AG09309 (cell line): Measurements from ENCODE around the gene FAM168A.

Experiments used
- DNase-seq: peaks from one replicate; pipeline ENCODE4 v3.0.0-alpha.2; 2010; ENCODE audit warnings: low read depth
- H3K4me3 ChIP-seq: 2 replicates; pipeline ENCODE4 v1.5.1; 2011; ENCODE audit warnings: mild to moderate bottlenecking, low read depth, low read length, moderate library complexity; ENCODE audit not compliant: control insufficient read depth
- TF ChIP-seq, protein P1 (sequence below): IDR thresholded peaks from 2 replicates; pipeline ENCODE4 v1.5.1; 2011; ENCODE audit warnings: mild to moderate bottlenecking, low read depth, low read length, inconsistent platforms; ENCODE audit not compliant: insufficient read depth, control insufficient read depth; ENCODE audit errors: missing control alignments

Gene FAM168A

GRCh38 chr11:73396985-73397384 is 200.9 kb downstream of the FAM168A start:
- no peak overlapping the region for H3K4me3 ChIP-seq
- TF ChIP-seq, protein P1, sequence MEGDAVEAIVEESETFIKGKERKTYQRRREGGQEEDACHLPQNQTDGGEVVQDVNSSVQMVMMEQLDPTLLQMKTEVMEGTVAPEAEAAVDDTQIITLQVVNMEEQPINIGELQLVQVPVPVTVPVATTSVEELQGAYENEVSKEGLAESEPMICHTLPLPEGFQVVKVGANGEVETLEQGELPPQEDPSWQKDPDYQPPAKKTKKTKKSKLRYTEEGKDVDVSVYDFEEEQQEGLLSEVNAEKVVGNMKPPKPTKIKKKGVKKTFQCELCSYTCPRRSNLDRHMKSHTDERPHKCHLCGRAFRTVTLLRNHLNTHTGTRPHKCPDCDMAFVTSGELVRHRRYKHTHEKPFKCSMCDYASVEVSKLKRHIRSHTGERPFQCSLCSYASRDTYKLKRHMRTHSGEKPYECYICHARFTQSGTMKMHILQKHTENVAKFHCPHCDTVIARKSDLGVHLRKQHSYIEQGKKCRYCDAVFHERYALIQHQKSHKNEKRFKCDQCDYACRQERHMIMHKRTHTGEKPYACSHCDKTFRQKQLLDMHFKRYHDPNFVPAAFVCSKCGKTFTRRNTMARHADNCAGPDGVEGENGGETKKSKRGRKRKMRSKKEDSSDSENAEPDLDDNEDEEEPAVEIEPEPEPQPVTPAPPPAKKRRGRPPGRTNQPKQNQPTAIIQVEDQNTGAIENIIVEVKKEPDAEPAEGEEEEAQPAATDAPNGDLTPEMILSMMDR = no peak
- no peak for DNase-seq

DNA sequence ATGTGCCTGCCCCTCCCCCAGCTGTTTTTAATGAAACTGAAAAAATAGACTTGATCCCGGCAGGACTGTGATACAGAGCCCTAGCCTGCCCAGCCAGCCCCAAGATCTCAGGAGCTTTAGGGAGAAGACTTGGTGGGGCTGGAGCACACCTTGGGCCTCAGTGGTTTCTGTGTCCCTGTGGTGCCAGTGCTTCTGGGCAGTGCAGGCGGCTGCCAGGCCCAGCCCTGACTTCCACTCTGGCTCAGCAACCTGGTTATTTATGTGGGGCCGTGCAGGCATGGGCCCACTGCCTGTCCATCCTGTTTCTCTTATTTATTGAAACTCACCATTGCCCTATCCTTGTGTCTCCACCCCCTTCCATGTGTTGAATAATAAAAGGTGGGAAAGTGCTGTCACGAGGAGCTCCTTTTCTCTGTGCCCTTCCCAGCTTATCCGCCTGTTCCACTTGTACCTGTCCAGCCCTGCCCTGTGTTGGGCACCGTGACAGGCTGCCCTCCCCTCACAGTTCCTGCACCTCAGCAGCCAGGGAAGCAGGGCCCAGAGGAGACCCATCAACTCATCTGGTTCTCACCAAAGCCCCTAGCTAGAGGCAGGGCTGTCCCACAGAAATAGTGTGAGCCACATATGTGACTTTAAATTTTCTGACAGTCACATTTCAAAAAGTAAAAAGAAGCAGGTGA is 201.5 kb downstream of the FAM168A start:
- H3K4me3 ChIP-seq = no peak overlapping the region
- DNase-seq = no peak
- TF ChIP-seq, protein P1 = no peak

DNA sequence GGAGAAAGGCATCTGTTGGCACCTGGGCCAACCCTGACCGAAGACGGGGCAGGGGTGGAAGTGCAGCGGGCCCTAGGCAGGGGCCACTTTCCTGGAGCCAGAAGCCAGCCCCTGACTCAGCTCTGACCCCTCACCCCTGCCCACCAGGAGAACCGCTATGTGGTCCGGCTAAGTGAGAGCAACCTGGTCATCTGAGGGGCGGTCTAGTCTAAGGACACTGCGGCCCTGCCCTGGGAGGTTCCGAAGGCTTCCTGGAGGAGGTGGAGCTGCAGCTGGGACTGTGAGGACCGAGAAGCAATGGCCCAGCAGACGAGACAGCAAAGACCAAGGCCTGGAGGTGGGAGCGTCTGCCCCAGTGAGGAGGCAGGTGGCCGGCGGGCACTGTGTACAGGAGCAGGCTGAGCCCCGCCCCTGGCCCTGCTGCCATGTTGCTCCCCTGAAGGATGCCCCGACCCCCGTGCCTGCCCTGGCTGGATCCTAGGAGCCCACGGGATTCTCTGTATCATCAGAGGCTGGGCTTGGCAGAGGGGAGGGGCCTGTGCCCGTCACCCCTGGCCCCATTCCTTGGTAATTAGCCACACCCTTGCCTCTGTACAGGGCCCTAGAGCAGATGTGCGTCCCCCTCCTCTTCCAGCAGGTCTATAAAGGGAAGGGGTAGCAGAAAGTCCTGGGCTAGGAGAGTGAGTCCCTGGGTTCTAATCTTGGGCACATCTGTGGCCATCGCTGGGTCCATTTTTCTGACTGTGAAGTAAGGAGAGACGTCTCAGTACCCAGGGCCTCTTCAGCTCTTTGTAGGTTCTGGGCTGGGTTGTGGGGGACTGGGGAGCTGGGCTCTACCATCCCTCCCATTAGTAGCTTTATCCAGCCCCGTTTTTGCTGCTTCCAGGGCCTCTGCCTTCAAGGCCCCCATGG is 202.4 kb downstream of the FAM168A start:
- DNase-seq = no peak
- no peak overlapping the region for H3K4me3 ChIP-seq
- TF ChIP-seq, protein P1 = no peak

GRCh38 chr11:73394416-73395296 is 203.3 kb downstream of the FAM168A start:
- TF ChIP-seq, protein P1 = no peak
- no peak for DNase-seq
- H3K4me3 ChIP-seq = no peak overlapping the region

DNA sequence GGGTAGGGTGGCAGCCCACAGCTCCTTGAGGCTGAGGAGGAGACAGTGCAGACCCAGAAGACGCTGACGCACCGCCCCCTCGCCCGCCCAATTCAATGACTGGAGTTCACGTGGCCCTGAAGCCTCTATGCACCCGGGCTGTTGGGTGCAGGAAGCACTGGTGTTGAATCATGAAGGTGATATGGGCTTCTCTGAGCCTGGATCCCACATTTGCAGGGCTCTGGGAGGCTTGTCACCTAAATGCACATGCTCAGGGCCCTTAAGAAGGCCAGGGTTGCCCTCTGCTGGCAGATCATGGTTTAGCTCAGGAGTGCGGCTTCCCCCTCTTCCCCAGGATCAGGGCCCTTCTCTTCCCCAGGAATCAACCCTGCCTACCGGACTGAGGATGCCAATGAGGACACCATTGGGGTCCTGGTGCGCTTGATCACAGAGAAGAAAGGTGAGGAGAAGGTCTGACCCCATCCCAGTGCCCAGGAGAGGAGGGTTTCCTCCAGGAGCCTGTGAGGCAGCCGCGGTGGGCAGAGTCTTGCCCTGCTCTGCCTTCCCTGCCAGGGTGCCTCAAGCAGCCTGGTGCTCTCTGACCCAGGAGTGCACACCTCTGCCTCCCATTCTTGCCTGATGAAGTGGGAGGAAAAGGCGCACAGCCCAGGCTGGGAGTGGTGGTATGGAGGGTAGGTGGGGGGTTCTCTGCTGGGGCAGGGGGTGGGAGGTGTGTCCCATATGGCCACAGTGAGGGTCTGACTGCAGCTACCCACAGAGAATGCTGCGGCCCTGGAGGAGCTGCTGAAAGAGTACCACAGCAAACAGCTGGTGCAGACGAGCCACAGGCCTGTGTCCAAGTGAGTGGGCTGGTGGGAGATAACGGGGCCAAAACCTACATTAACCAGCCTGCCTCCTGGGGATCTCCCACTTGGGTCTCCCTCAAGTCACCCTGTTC is 204.2 kb downstream of the FAM168A start:
- no peak overlapping the region for H3K4me3 ChIP-seq
- DNase-seq = no peak
- TF ChIP-seq, protein P1 = peak; percentile 85

GRCh38 chr11:73393011-73393380 is 204.9 kb downstream of the FAM168A start:
- no peak overlapping the region for H3K4me3 ChIP-seq
- TF ChIP-seq, protein P1 = no peak
- DNase-seq = no peak
